Left cardiac atrium (tissue), 4 donors: ENCODE measurements around the gene KCNQ5. TPM values are rescaled to one million over a fixed set of nuclear protein-coding genes. Genes with fewer than 3 reads are reported as not detected.
A peak's percentile ranks its signal among the peaks of the same experiment; 100 is the strongest.
"Not testable (repeated sequence)": the region's sequence is repeated elsewhere in the genome, so short reads cannot be mapped to it uniquely, and the experiment has no call there.

ENCODE experiments used
- ATAC-seq, 2 donors: fragments of 200-7000 bp; cut with Tn5 transposase; one replicate each; pipeline ENCODE4 v1.9.1; 2020; ENCODE audit warnings: mild to moderate bottlenecking in 2 of 2, moderate library complexity in 2 of 2
- DNase-seq: peaks from one replicate; pipeline ENCODE4 v3.0.0-alpha.2; 2020
- intact Hi-C, 2 donors: fragments of 100-400 bp; cut with DNase I; formaldehyde crosslinking; loops; one replicate each; pipeline versions ENCODE4 v1.14.1 to v1.15.1; 2022 to 2023
- microRNA-seq, 2 donors: library from miRNA; unstranded; fragments of <30 nt; microRNA quantifications; one replicate each; pipeline ENCODE4 v1.2.0, GENCODE V29; 2020
- total RNA-seq, 2 donors: library from RNA; stranded (reverse); fragmentation: NEBNext Ultra II Directional; extraction: Animal tissue kit (Norgen Biotek cat#: 25700); gene quantifications; one replicate each; pipeline ENCODE4 v1.2.1, GENCODE V29; 2021
- donor health status: DM: no; HTN: yes; CAD: no.
- donor health status: DM: no; HTN: yes; CAD: no; lungs with severe emphysema.
- donor health status: DM: yes; HTN: yes; CAD: no.
- donor health status: Dilated cardiomyopathy.

The KCNQ5 gene
- total RNA-seq, 2 donors from 2014 or later = 0.16 to 0.44 TPM

DNA sequence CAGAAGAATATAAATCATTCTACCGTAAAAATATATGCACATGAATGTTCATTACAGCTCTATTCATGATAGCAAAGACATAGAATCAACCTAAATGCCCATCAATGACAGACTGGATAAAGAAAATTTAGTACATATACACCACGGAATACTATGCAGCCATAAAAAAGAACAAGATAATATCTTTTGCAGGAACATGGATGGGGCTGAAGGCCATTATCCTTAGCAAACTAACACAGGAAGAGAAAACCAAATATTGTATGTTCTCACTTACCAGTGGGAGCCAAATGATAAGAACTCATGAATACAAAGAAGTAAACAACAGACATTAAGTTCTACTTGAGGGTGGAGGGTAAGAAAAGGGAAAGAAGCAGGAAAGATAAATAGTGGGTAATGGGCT, 595.0 kb downstream of the KCNQ5 start:
- DNase-seq = no peak
- intact Hi-C loops = no loop called here
- ATAC-seq = no peak

DNA sequence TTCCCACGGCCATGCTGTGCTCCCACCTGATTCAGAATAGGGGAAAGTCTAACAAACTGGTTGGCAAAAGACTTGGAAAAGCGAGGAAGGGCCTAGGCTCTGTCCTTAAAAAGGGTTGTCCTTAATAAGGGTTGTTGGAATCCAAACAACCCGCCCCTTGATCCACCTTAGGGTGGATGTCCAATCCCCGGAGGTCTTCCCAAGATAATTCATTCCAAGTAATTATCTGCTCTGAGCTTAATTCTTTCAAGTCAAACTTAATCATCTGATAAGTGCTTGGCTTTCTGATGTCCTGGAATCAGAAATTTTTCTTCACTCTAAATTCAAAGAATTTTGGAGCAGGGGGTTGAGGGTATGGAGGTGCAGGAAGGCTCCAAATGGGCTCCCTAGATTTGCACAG, 603.5 kb downstream of the KCNQ5 start, which contains the start of gene KHDC1L:
TSS of gene KHDC1L (minus strand) at position 101 of the 400 bp plus-strand sequence. CDS start at position 13, 88 bp downstream.
- intact Hi-C loops = no loop called here
- ATAC-seq (no peak), DNase-seq (no peak)

DNA sequence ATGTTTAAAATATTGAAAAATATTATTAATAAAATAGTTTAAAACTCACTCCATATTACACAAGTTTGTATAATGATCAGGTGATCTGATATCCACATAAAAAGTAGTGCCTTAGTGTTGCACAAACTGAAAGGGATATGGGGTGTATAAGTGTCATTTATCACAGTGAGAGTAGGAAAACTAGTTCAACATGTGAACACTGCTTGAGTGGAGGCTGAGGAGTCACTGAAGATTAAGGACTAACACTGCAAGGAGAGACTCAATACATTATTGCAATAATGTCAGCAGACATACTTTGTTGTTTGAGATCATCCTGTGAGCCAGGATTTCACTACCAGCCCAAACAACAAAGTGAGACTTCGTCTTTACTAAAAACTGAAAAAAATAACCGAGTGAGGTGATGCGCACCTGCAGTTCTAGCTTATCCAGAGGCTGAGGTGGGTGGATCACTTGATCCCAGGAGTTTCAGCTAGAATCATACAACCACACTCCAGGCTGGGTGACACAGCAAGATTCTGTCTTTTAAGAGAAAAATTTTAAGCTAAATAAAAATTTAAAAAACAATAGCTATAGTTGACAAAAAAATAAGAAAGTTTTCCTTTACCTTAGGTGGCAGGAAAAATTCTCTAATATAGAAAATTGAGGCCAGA, 605.9 kb downstream of the KCNQ5 start:
- ATAC-seq = no peak
- intact Hi-C loops = no loop called here
- no peak for DNase-seq

GRCh38 chr6:73231986-73232391, 610.1 kb downstream of the KCNQ5 start:
- DNase-seq (no peak), ATAC-seq (no peak)
- intact Hi-C loops = no loop called here

- no peak for DNase-seq
- intact Hi-C loops = no loop called here
- no peak for ATAC-seq
These were observed 611.2 kb downstream of the KCNQ5 start for GRCh38 chr6:73233048-73233447.

- ATAC-seq, intact Hi-C loops, DNase-seq: not testable (repeated sequence)
These were observed 612.1 kb downstream of the KCNQ5 start for GRCh38 chr6:73233971-73234370.

- peak in 1 of 2 donors; percentile 52 for ATAC-seq
- intact Hi-C loops = no loop called here
- no peak for DNase-seq
These were observed 612.9 kb downstream of the KCNQ5 start for GRCh38 chr6:73234733-73235132.

DNA sequence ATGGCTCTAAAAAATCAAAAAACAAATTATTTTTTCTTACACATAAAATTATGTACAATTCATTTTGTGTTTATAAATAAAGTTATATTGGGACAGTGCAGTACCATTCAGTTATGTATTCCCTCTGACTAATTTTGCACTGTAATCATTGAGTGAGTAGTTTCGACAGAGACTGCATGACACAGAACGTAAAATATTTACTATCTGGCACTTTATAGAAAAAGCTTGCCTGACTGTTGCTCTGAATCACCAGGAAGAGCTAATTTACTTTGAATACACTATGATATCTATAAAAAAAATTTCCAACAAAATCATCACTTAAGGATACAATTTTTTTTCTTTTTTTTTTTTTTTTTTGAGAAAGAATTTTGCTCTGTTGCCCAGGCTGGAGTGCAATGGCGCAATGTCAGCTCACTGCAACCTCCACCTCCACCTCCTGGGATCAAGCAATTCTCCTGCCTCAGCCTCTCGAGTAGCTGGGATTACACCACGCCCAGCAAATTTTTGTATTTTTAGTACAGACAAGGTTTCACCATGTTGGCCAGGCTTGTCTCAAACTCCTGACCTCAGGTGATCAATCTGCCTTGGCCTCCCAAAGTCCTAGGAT, 614.4 kb downstream of the KCNQ5 start:
- ATAC-seq (peak in 1 of 2 donors; percentile 93), DNase-seq (no peak)
- intact Hi-C loops = no loop called here

- ATAC-seq = peak in 1 of 2 donors; percentile 47
- intact Hi-C loops = no loop called here
- DNase-seq = no peak
These were observed 618.9 kb downstream of the KCNQ5 start for GRCh38 chr6:73240730-73241129.

GRCh38 chr6:73242001-73242400, 620.1 kb downstream of the KCNQ5 start:
- ATAC-seq = no peak
- DNase-seq = no peak
- intact Hi-C loops = no loop called here

Small RNA genes within 50 kb of the gene (microRNA-seq; reads per million reads assigned to microRNA genes)
- 0 reads per million in 2 donors for gene MIR4282
